HepG2 (cell line): ENCODE data around the gene CACNA1C. TPM values are rescaled to one million over a fixed set of nuclear protein-coding genes. Genes with fewer than 3 reads are reported as not detected.

Source experiments
- ATAC-seq: fragments of 200-7000 bp; cut with Tn5 transposase; 3 replicates; pipeline ENCODE4 v1.9.1; 2020; ENCODE audit warnings: mild to moderate bottlenecking, moderate library complexity
- BruUV-seq: library from RNA; stranded (reverse); fragments of 400-500 nt; replicated peaks from 2 replicates; lab custom pipeline; 2021; lab: Mats Ljungman, UMichigan
- CTCF ChIA-PET: fragments of 300-600 bp; formaldehyde crosslinking; extraction: SDS; loops from one replicate; lab custom pipeline; 2021; ENCODE audit warnings: low total read pairs, inconsistent platforms, low intra/inter-chr PET ratio; lab: Yijun Ruan, JAX
- POLR2A ChIA-PET: fragments of 350-600 bp; sonication (Branson Sonifier 250); formaldehyde crosslinking; loops from one replicate; lab custom pipeline; 2020; ENCODE audit warnings: antibody characterized with exemption, inconsistent platforms; lab: Yijun Ruan, JAX
- DNase-seq: peaks from one replicate; pipeline ENCODE4 v3.0.0-alpha.2; 2015; ENCODE audit warnings: low spot score
- FAIRE-seq: peaks from 3 replicates; lab custom pipeline; 2011; peaks lifted over from hg19 to GRCh38; lab: Jason Lieb, UNC
- H2AFZ ChIP-seq: one replicate; pipeline ENCODE4 v1.6.1; 2011; ENCODE audit warnings: low read length, inconsistent platforms
- H3K27ac ChIP-seq: fragments of 300-600 bp; 3 replicates; pipeline ENCODE4 v1.8.0; 2011; ENCODE audit warnings: mixed run types, mild to moderate bottlenecking, mixed read lengths, low read length, inconsistent platforms; ENCODE audit not compliant: insufficient read depth; ENCODE audit errors: extremely low read length
- H3K27me3 ChIP-seq, 2 experiments: fragments of 200-600 bp in 1 of 2; 2 replicates in 1 of 2; 3 replicates in 1 of 2; pipeline versions ENCODE4 v1.6.0 to v1.8.0; 2011; ENCODE audit warnings: low read length in 2 of 2, mild to moderate bottlenecking in 2 of 2, moderate library complexity in 2 of 2, inconsistent platforms in 1 of 2; ENCODE audit not compliant: insufficient read depth in 2 of 2, control insufficient read depth in 1 of 2
- H3K36me3 ChIP-seq, 2 experiments: fragments of 200-600 bp in 1 of 2; replicated peaks in 1 of 2; 2 replicates in 1 of 2; 3 replicates in 1 of 2; pipeline versions ENCODE4 v1.5.1 to v1.8.0; 2011; ENCODE audit warnings: low read length in 2 of 2, inconsistent platforms in 1 of 2; ENCODE audit not compliant: insufficient read depth in 2 of 2, control insufficient read depth in 1 of 2
- H3K4me1 ChIP-seq: 2 replicates; pipeline ENCODE4 v1.5.1; 2012; ENCODE audit warnings: low read length, inconsistent platforms; ENCODE audit not compliant: insufficient read depth
- H3K4me2 ChIP-seq: 2 replicates; pipeline ENCODE4 v1.6.0; 2011; ENCODE audit warnings: low read depth, low read length, inconsistent platforms
- H3K4me3 ChIP-seq, 3 experiments: fragments of 200-600 bp in 1 of 3; sonication (generic), shearing (Covaris generic) in 1 of 3; replicated peaks in 1 of 3; 2 replicates each; pipeline ENCODE4 v1.5.1; 2011 to 2016; ENCODE audit warnings: low read length in 3 of 3, inconsistent platforms in 2 of 3, low read depth in 2 of 3, mild to moderate bottlenecking in 2 of 3, control low read depth in 1 of 3, mixed read lengths in 1 of 3; ENCODE audit not compliant: insufficient read depth in 1 of 3
- H3K79me2 ChIP-seq: one replicate; pipeline ENCODE4 v1.6.1; 2011; ENCODE audit warnings: low read length, inconsistent platforms; ENCODE audit not compliant: insufficient read depth
- H3K9ac ChIP-seq: 2 replicates; pipeline ENCODE4 v1.6.0; 2011; ENCODE audit warnings: mild to moderate bottlenecking, low read depth, low read length, inconsistent platforms; ENCODE audit not compliant: insufficient read depth
- H3K9me3 ChIP-seq: 2 replicates; pipeline ENCODE4 v1.5.1; 2012; ENCODE audit warnings: mild to moderate bottlenecking, low read length
- H4K20me1 ChIP-seq: 2 replicates; pipeline ENCODE4 v1.6.0; 2011; ENCODE audit warnings: inconsistent platforms, mild to moderate bottlenecking, low read length, moderate library complexity; ENCODE audit not compliant: insufficient read depth
- GZF1 ChIP-seq: sonication (generic); formaldehyde crosslinking; IDR thresholded peaks from 2 replicates; pipeline ENCODE4 v1.5.1; 2020; ENCODE audit warnings: mild to moderate bottlenecking, missing genetic modification reagents
- ZNF574 ChIP-seq: sonication (generic); formaldehyde crosslinking; IDR thresholded peaks from 2 replicates; pipeline ENCODE4 v1.4.0; 2020; ENCODE audit warnings: missing genetic modification reagents
- ZNF800 ChIP-seq: sonication (generic); formaldehyde crosslinking; IDR thresholded peaks from 2 replicates; pipeline ENCODE4 v1.4.0; 2020; ENCODE audit warnings: missing genetic modification reagents
- WGBS: methylation state at CpG from one replicate; pipeline ENCODE4 v1.1.6; 2017; ENCODE audit warnings: low lambda C conversion rate; 5-methylcytosine and 5-hydroxymethylcytosine counted together
- in situ Hi-C: cut with HindIII; loops from 2 replicates; pipeline ENCODE4 v1.10.0; 2017; ENCODE audit warnings: low pct_unique_long_range_greater_than_20kb; ENCODE audit not compliant: extremely low pct_ligation_motif_present
- intact Hi-C: fragments of 100-400 bp; cut with micrococcal nuclease; formaldehyde crosslinking; loops from one replicate; pipeline ENCODE4 v1.10.0; 2022; ENCODE audit not compliant: unreplicated experiment
- polyA plus RNA-seq, 8 experiments: library from polyadenylated mRNA; depleted of rRNA in 3 of 8; stranded (reverse) in 7 of 8; unstranded in 1 of 8; fragments of >200 nt; fragmentation: Illumina TruSeq in 4 of 8; extraction: Trizol in 4 of 8; gene quantifications; 2 replicates each; pipeline versions ENCODE4 v1.2.1 to v1.2.3, GENCODE V29; 2011 to 2016; ENCODE audit warnings: low read depth in 4 of 8, missing spikeins in 1 of 8, mixed read lengths in 1 of 8; ENCODE audit not compliant: insufficient read depth in 1 of 8
- total RNA-seq, 5 experiments: library from RNA; depleted of rRNA; stranded (reverse); fragments of >200 nt; fragmentation: Illumina TruSeq; extraction: Trizol; gene quantifications; 2 replicates each; pipeline ENCODE4 v1.2.3, GENCODE V29; 2016; ENCODE audit warnings: low read depth in 1 of 5

Gene CACNA1C
- total and polyA plus RNA-seq, 2 of the 13 experiments (the other 11 are each of a cell fraction or from before 2014, with no cell fraction given) = not detected

GRCh38 chr12:2324387-2324786, 271.6 kb downstream of the CACNA1C start:
- H3K36me3 ChIP-seq = no peaks in the 10 kb centered on the region
- no peaks in the 10 kb centered on the region for H3K4me1 ChIP-seq
- no peak overlapping the region for H3K4me2 ChIP-seq
- no peak for FAIRE-seq
- H3K79me2 ChIP-seq = no peaks in the 10 kb centered on the region
- no peak overlapping the region for H3K4me3 ChIP-seq
- ATAC-seq = no peak
- intact Hi-C loops (no loop called here), in situ Hi-C loops (no loop called here)
- no peak overlapping the region for H2AFZ ChIP-seq
- no peak overlapping the region for H3K9ac ChIP-seq
- no peak for DNase-seq
- no TSS peak for BruUV-seq
- ChIA-PET POLR2A (no interaction called here), CTCF (no interaction called here)
- H3K27me3 ChIP-seq = peaks cover 4 to 55% of the 10 kb centered on the region in 2 experiments; a peak in 4 of 5 replicates
- no peaks in the 10 kb centered on the region for H4K20me1 ChIP-seq
- 7% methylated on average over 7 of the region's 9 CpGs for WGBS
- no peak for TF ChIP-seq ZNF574 (CRISPR knock-in tag)
- no peak for TF ChIP-seq GZF1 (CRISPR knock-in tag)
- no peak for TF ChIP-seq ZNF800 (CRISPR knock-in tag)
- H3K9me3 ChIP-seq = no peaks in the 10 kb centered on the region
- H3K27ac ChIP-seq = no peak overlapping the region
